A549 (cell line): ENCODE data around the gene TAS2R38. TPM values are rescaled to one million over a fixed set of nuclear protein-coding genes. Genes with fewer than 3 reads are reported as not detected.

Experiments used
- ATAC-seq, 2 experiments: fragments of 200-7000 bp in 1 of 2; fragments of >200 bp in 1 of 2; cut with Nextera tagmentation in 1 of 2; cut with Tn5 transposase in 1 of 2; 3 replicates each; pipeline versions ENCODE4 v1.8.0 to v1.9.1; 2018 to 2020; ENCODE audit warnings: mild to moderate bottlenecking in 1 of 2, moderate library complexity in 1 of 2
- CTCF ChIA-PET: fragments of 300-600 bp; sonication (Branson Sonifier 250); formaldehyde crosslinking; extraction: SDS; loops from one replicate; lab custom pipeline; 2021; ENCODE audit warnings: antibody characterized with exemption, inconsistent platforms; lab: Yijun Ruan, JAX
- POLR2A ChIA-PET: fragments of 350-600 bp; formaldehyde crosslinking; extraction: SDS; loops from one replicate; lab custom pipeline; 2021; ENCODE audit warnings: antibody characterized with exemption, inconsistent platforms; lab: Yijun Ruan, JAX
- DNase-seq, 2 experiments: peaks; one replicate each; pipeline versions ENCODE4 v3.0.0 to v3.0.0-alpha.2; 2011 to 2016; ENCODE audit warnings: low read depth in 1 of 2, low spot score in 1 of 2
- FAIRE-seq: peaks from 2 replicates; lab custom pipeline; 2011; peaks lifted over from hg19 to GRCh38; lab: Jason Lieb, UNC
- H3K27ac ChIP-seq, 2 experiments: fragments of >200 bp; sonication (Bioruptor Twin); formaldehyde crosslinking; 3 replicates each; pipeline ENCODE4 v1.5.1; 2016 to 2017
- H3K4me1 ChIP-seq: fragments of >200 bp; sonication (Bioruptor Twin); formaldehyde crosslinking; 3 replicates; pipeline ENCODE4 v1.6.1; 2016
- H3K4me2 ChIP-seq: fragments of >200 bp; sonication (Bioruptor Twin); formaldehyde crosslinking; 3 replicates; pipeline ENCODE4 v1.6.1; 2016
- H3K4me3 ChIP-seq: fragments of >200 bp; sonication (Bioruptor Twin); formaldehyde crosslinking; 3 replicates; pipeline ENCODE4 v1.5.1; 2016
- H3K9me3 ChIP-seq: fragments of >200 bp; sonication (Bioruptor Twin); formaldehyde crosslinking; 3 replicates; pipeline ENCODE4 v1.6.1; 2016
- ATOH8 ChIP-seq: fragments of 250-450 bp; sonication (Bioruptor Pico); IDR thresholded peaks from 2 replicates; pipeline ENCODE4 v1.5.0; 2020; ENCODE audit warnings: low read depth, mild to moderate bottlenecking, moderate library complexity
- BHLHE40 ChIP-seq: IDR thresholded peaks from 2 replicates; pipeline ENCODE4 v1.6.1; 2012; ENCODE audit warnings: low read depth, low read length, inconsistent platforms
- CBX2 ChIP-seq: fragments of 200-600 bp; sonication (generic); IDR thresholded peaks from 2 replicates; pipeline ENCODE4 v1.6.1; 2016; ENCODE audit warnings: low read depth, mild to moderate bottlenecking, borderline replicate concordance
- CBX8 ChIP-seq: fragments of 200-600 bp; sonication (generic); IDR thresholded peaks from 2 replicates; pipeline ENCODE4 v1.6.1; 2016
- CEBPB ChIP-seq, 2 experiments: fragments of >200 bp in 1 of 2; sonication (Bioruptor Twin) in 1 of 2; formaldehyde crosslinking in 1 of 2; IDR thresholded peaks; 2 replicates each; pipeline ENCODE4 v1.6.1; 2012 to 2016
- CHD4 ChIP-seq: fragments of 200-600 bp; sonication (generic); IDR thresholded peaks from 2 replicates; pipeline ENCODE4 v1.6.1; 2016; ENCODE audit warnings: antibody characterized with exemption, mild to moderate bottlenecking, borderline replicate concordance
- EHF ChIP-seq: fragments of 250-450 bp; sonication (Bioruptor Pico); IDR thresholded peaks from 2 replicates; pipeline ENCODE4 v1.5.0; 2020; ENCODE audit warnings: mild to moderate bottlenecking
- ELK1 ChIP-seq: fragments of 150-350 bp; IDR thresholded peaks from 2 replicates; pipeline ENCODE4 v1.6.1; 2014; ENCODE audit warnings: low read depth, mild to moderate bottlenecking, low read length
- FOXS1 ChIP-seq: fragments of 250-450 bp; sonication (Bioruptor Pico); IDR thresholded peaks from 2 replicates; pipeline ENCODE4 v1.5.0; 2020; ENCODE audit warnings: mild to moderate bottlenecking, moderate library complexity
- GATA3 ChIP-seq: IDR thresholded peaks from 2 replicates; pipeline ENCODE4 v1.6.1; 2012; ENCODE audit warnings: borderline replicate concordance
- HDAC2 ChIP-seq: fragments of 200-600 bp; sonication (generic); IDR thresholded peaks from 2 replicates; pipeline ENCODE4 v1.6.1; 2016
- HES2 ChIP-seq: fragments of >200 bp; sonication (Bioruptor Twin); formaldehyde crosslinking; IDR thresholded peaks from 2 replicates; pipeline ENCODE4 v1.6.1; 2016
- HMGXB4 ChIP-seq: fragments of 250-450 bp; sonication (Bioruptor Pico); IDR thresholded peaks from 2 replicates; pipeline ENCODE4 v1.5.0; 2021; ENCODE audit warnings: mild to moderate bottlenecking, moderate library complexity, borderline replicate concordance
- HOXA7 ChIP-seq: fragments of 250-450 bp; sonication (Bioruptor Pico); IDR thresholded peaks from 2 replicates; pipeline ENCODE4 v1.5.0; 2020; ENCODE audit warnings: mild to moderate bottlenecking, moderate library complexity
- KDM5A ChIP-seq: fragments of 200-600 bp; sonication (generic); IDR thresholded peaks from 2 replicates; pipeline ENCODE4 v1.6.1; 2016; ENCODE audit warnings: antibody characterized with exemption, mild to moderate bottlenecking
- MAX ChIP-seq: IDR thresholded peaks from 2 replicates; pipeline ENCODE4 v1.6.1; 2012
- MYC ChIP-seq: IDR thresholded peaks from 2 replicates; pipeline ENCODE4 v1.6.1; 2012; ENCODE audit warnings: mild to moderate bottlenecking, inconsistent platforms, low read length, improper control_type of control experiment, borderline replicate concordance
- NFE2L2 ChIP-seq: fragments of 150-350 bp; conservative IDR thresholded peaks from 2 replicates; pipeline ENCODE4 v1.6.1; 2014; ENCODE audit warnings: low read length
- POLR2A ChIP-seq: IDR thresholded peaks from 2 replicates; pipeline ENCODE4 v1.6.1; 2012; ENCODE audit warnings: mild to moderate bottlenecking, low read length
- RCOR1 ChIP-seq: fragments of 150-350 bp; IDR thresholded peaks from 2 replicates; pipeline ENCODE4 v1.6.1; 2014; ENCODE audit warnings: antibody characterized with exemption, low read length, low read depth
- SMC3 ChIP-seq: fragments of >200 bp; sonication (Bioruptor Twin); formaldehyde crosslinking; IDR thresholded peaks from 3 replicates; pipeline ENCODE4 v1.6.1; 2018; ENCODE audit warnings: inconsistent platforms
- SREBF2 ChIP-seq: fragments of 450-650 bp; IDR thresholded peaks from 2 replicates; pipeline ENCODE4 v1.6.1; 2014; ENCODE audit warnings: mild to moderate bottlenecking, moderate library complexity
- TP53 ChIP-seq: fragments of 250-450 bp; sonication (Bioruptor Pico); IDR thresholded peaks from 2 replicates; pipeline ENCODE4 v1.5.0; 2021; ENCODE audit warnings: mild to moderate bottlenecking, moderate library complexity
- USF2 ChIP-seq: fragments of 450-650 bp; IDR thresholded peaks from 2 replicates; pipeline ENCODE4 v1.6.1; 2014; ENCODE audit warnings: antibody characterized with exemption
- ZSCAN20 ChIP-seq: fragments of 250-450 bp; sonication (Bioruptor Pico); IDR thresholded peaks from 2 replicates; pipeline ENCODE4 v1.8.0; 2022; ENCODE audit warnings: mild to moderate bottlenecking, moderate library complexity
- WGBS: methylation state at CpG from one replicate; pipeline ENCODE4 v1.1.6; 2017; ENCODE audit errors: missing lambda C conversion rate; 5-methylcytosine and 5-hydroxymethylcytosine counted together
- polyA plus RNA-seq, 4 experiments: library from polyadenylated mRNA; depleted of rRNA in 3 of 4; stranded (reverse); fragments of >200 nt; fragmentation: RNase III in 1 of 4; extraction: RNeasy Plus Mini Kit Qiagen cat#74134 plus additional on column Dnase treatment in 1 of 4; gene quantifications; 2 replicates in 3 of 4; 3 replicates in 1 of 4; pipeline ENCODE4 v1.2.3, GENCODE V29; 2011 to 2017

The TAS2R38 gene
- polyA plus RNA-seq, 2 of the 4 experiments (the other 2 are of a cell fraction) = not detected

GRCh38 chr7:141999058-141999623 lies 25.6 kb upstream of the TAS2R38 start:
- TF ChIP-seq SREBF2 (no peak), TP53 (CRISPR knock-in tag) (no peak), CEBPB (IDR thresholded peaks at IDR 0.05) (no peak), ATOH8 (no peak), HMGXB4 (CRISPR knock-in tag) (no peak), NFE2L2 (no peak), MYC (no peak), HES2 (no peak), GATA3 (no peak), POLR2A (no peak), CBX8 (no peak), BHLHE40 (no peak), MAX (no peak), CHD4 (no peak), CBX2 (no peak), HDAC2 (no peak), FOXS1 (CRISPR knock-in tag) (no peak)
- H3K4me2 ChIP-seq = no peak overlapping the region
- POLR2A ChIA-PET = no interaction called here
- FAIRE-seq = no peak
- no peak for ATAC-seq
- DNase-seq = no peak
- WGBS = 30% methylated on average over 4 of the region's 4 CpGs
- H3K4me3 ChIP-seq = no peak overlapping the region
- H3K9me3 ChIP-seq = no peaks in the 10 kb centered on the region; the same call in 1 of the 3 replicates
- no peak overlapping the region for H3K27ac ChIP-seq
- H3K4me1 ChIP-seq = no peaks in the 10 kb centered on the region
- CTCF ChIA-PET = no interaction called here

- ChIA-PET CTCF (interaction anchor here (2.7 kb wide), 1 partner anchor 17 kb away, joined by 11 read pairs; no protein-coding TSS in a partner anchor), POLR2A (no interaction called here)
- no peaks in the 10 kb centered on the region for H3K4me1 ChIP-seq
- FAIRE-seq (no peak), DNase-seq (no peak), ATAC-seq (no peak)
- WGBS = 41% methylated on average over 1 of the region's 1 CpG
- no peak overlapping the region for H3K4me3 ChIP-seq
- H3K9me3 ChIP-seq = no peaks in the 10 kb centered on the region; the same call in 1 of the 3 replicates
- TF ChIP-seq HMGXB4 (CRISPR knock-in tag) (no peak), ZSCAN20 (CRISPR knock-in tag) (no peak), HOXA7 (CRISPR knock-in tag) (no peak), SMC3 (no peak), RCOR1 (no peak), EHF (CRISPR knock-in tag) (no peak), USF2 (no peak), KDM5A (no peak), ELK1 (no peak)
- no peak overlapping the region for H3K27ac ChIP-seq
- no peak overlapping the region for H3K4me2 ChIP-seq
These were observed 19.8 kb upstream of the TAS2R38 start for GRCh38 chr7:141993354-141993753.
